ENCODE results near the gene NBEA.

Gene NBEA

GRCh38 chr13:35718084-35718483 is 776.0 kb downstream of the NBEA start:
- TF ChIP-seq GABPA (IDR thresholded peaks at IDR 0.05; ENCODE audit: low read depth) (no peak), CTCF (IDR thresholded peaks at IDR 0.05; ENCODE audit: insufficient read depth, low read length) (no peak), POLR2AphosphoS5 (IDR thresholded peaks at IDR 0.05; ENCODE audit: low read depth) (no peak), SPI1 (IDR thresholded peaks at IDR 0.05; ENCODE audit: borderline replicate concordance, low read depth) (no peak), REST (IDR thresholded peaks at IDR 0.05; ENCODE audit: insufficient replicate concordance, low read depth) (no peak)
- no peak overlapping the region for H3K27ac ChIP-seq (replicated peaks)
- H3K27me3 ChIP-seq (ENCODE audit: insufficient read depth, poor library complexity, severe bottlenecking) = peaks cover 3% of the 10 kb centered on the region
- DNase-seq (ENCODE audit: low read depth in 1 of 2, low spot score in 1 of 2) = no peak
- H3K4me3 ChIP-seq (replicated peaks; ENCODE audit: insufficient read depth, low read length) = no peak overlapping the region

GRCh38 chr13:35720290-35720689 is 778.2 kb downstream of the NBEA start:
- Histone ChIP-seq H3K4me3 (replicated peaks; ENCODE audit: insufficient read depth, low read length) (no peak overlapping the region), H3K27me3 (ENCODE audit: insufficient read depth, poor library complexity, severe bottlenecking) (peaks cover 8% of the 10 kb centered on the region), H3K27ac (replicated peaks) (no peak overlapping the region)
- TF ChIP-seq REST (IDR thresholded peaks at IDR 0.05; ENCODE audit: insufficient replicate concordance, low read depth) (no peak), SPI1 (IDR thresholded peaks at IDR 0.05; ENCODE audit: borderline replicate concordance, low read depth) (no peak), POLR2AphosphoS5 (IDR thresholded peaks at IDR 0.05; ENCODE audit: low read depth) (no peak), GABPA (IDR thresholded peaks at IDR 0.05; ENCODE audit: low read depth) (no peak), CTCF (IDR thresholded peaks at IDR 0.05; ENCODE audit: insufficient read depth, low read length) (no peak)
- DNase-seq (ENCODE audit: low read depth in 1 of 2, low spot score in 1 of 2) = no peak

- Histone ChIP-seq H3K27ac (replicated peaks) (no peak overlapping the region), H3K27me3 (ENCODE audit: insufficient read depth, poor library complexity, severe bottlenecking) (peaks cover 8% of the 10 kb centered on the region), H3K4me3 (replicated peaks; ENCODE audit: insufficient read depth, low read length) (no peak overlapping the region)
- TF ChIP-seq REST (IDR thresholded peaks at IDR 0.05; ENCODE audit: insufficient replicate concordance, low read depth) (no peak), GABPA (IDR thresholded peaks at IDR 0.05; ENCODE audit: low read depth) (no peak), CTCF (IDR thresholded peaks at IDR 0.05; ENCODE audit: insufficient read depth, low read length) (peak; percentile 66)
- peak; percentile 15 to 37 for DNase-seq (ENCODE audit: low read depth in 1 of 2, low spot score in 1 of 2)
Observed at GRCh38 chr13:35720690-35721554, 778.9 kb downstream of the NBEA start.
